Activated CD8-positive, alpha-beta T cell treated with anti-CD3 and anti-CD28 coated beads, Interleukin-2, amount 10 ng/mL, durations not matched to agents 7 days and 5 days (primary cell): Measurements from ENCODE around the gene PUDP. TPM values are rescaled to one million over a fixed set of nuclear protein-coding genes. Genes with fewer than 3 reads are reported as not detected.
"Not testable (repeated sequence)": the region's sequence is repeated elsewhere in the genome, so short reads cannot be mapped to it uniquely, and the experiment has no call there.

ENCODE experiments used
- ATAC-seq: fragments of 150-1000 bp; cut with Tn5 transposase; one replicate; pipeline ENCODE4 v1.10.0; 2021; ENCODE audit warnings: moderate library complexity
- CTCF ChIA-PET: fragments of 350-600 bp; sonication (Branson Sonifier 250); formaldehyde crosslinking; loops from one replicate; lab custom pipeline; 2021; ENCODE audit warnings: antibody characterized with exemption; lab: Charles Lee
- POLR2A ChIA-PET: fragments of 350-600 bp; sonication (Branson Sonifier 250); formaldehyde crosslinking; loops from one replicate; lab custom pipeline; 2021; ENCODE audit warnings: antibody characterized with exemption; lab: Charles Lee
- DNase-seq: peaks from one replicate; pipeline ENCODE4 v3.0.0-alpha.2; 2020
- H3K27ac Mint-ChIP-seq: one replicate; pipeline ENCODE4 v1.8.0; 2021; ENCODE audit warnings: mild to moderate bottlenecking, mixed read lengths
- H3K27me3 Mint-ChIP-seq: one replicate; pipeline ENCODE4 v1.8.0; 2021; ENCODE audit warnings: low read depth, mixed read lengths
- H3K36me3 Mint-ChIP-seq: one replicate; pipeline ENCODE4 v1.8.0; 2021; ENCODE audit warnings: low read depth, mixed read lengths
- H3K4me1 Mint-ChIP-seq: one replicate; pipeline ENCODE4 v1.8.0; 2021; ENCODE audit warnings: low read depth, mixed read lengths
- H3K4me3 Mint-ChIP-seq: one replicate; pipeline ENCODE4 v1.8.0; 2021; ENCODE audit warnings: mild to moderate bottlenecking, mixed read lengths
- H3K9me3 Mint-ChIP-seq: one replicate; pipeline ENCODE4 v1.8.0; 2022; ENCODE audit warnings: mixed read lengths; ENCODE audit not compliant: insufficient read depth
- microRNA-seq: library from miRNA; unstranded; fragments of <30 nt; microRNA quantifications from one replicate; pipeline ENCODE4 v1.2.0, GENCODE V29; 2022
- total RNA-seq, 2 experiments: library from RNA; stranded (reverse); gene quantifications; one replicate each; pipeline ENCODE4 v1.2.3, GENCODE V29; 2021

Gene PUDP
- total RNA-seq, 2 experiments from 2014 or later = 16.1 to 16.6 TPM

- H3K4me1 Mint-ChIP-seq, ATAC-seq: not testable (repeated sequence)
Observed at GRCh38 chrX:7007328-7007727, 140.6 kb downstream of the PUDP start.

More at GRCh38 chrX:7007328-7007727, 140.6 kb downstream of the PUDP start:
- H3K9me3 Mint-ChIP-seq, POLR2A ChIA-PET, H3K27ac Mint-ChIP-seq, H3K4me3 Mint-ChIP-seq, DNase-seq, H3K27me3 Mint-ChIP-seq, CTCF ChIA-PET, H3K36me3 Mint-ChIP-seq: not testable (repeated sequence)

Small RNA genes lying within 50 kb of the gene (microRNA-seq; reads per million reads assigned to microRNA genes)
- not detected for gene MIR4767

Other genes starting within 250 kb of the PUDP start
- 1 to 10 TPM; 2.1 to 2.3 TPM for gene STS, start 441 bp downstream of the PUDP start, total RNA-seq